Pancreas (tissue), 10 donors: ENCODE measurements around the gene ATN1. TPM values are rescaled to one million over a fixed set of nuclear protein-coding genes. Genes with fewer than 3 reads are reported as not detected.

Experiments used
- ATAC-seq, 4 donors: fragments of 200-7000 bp; cut with Tn5 transposase; one replicate each; pipeline versions ENCODE4 v1.8.0 to v1.9.1; 2020; ENCODE audit warnings: mild to moderate bottlenecking in 4 of 4, moderate library complexity in 4 of 4
- DNase-seq, 6 donors: peaks; one replicate each; pipeline ENCODE4 v3.0.0-alpha.2; 2020
- FAIRE-seq: peaks from 2 replicates; lab custom pipeline; 2012; peaks lifted over from hg19 to GRCh38; lab: Jason Lieb, UNC
- H3K27ac ChIP-seq, 4 donors: fragments of 200-600 bp; sonication (generic); 1 replicate in 3 of 4; 2 replicates in 1 of 4; pipeline versions ENCODE4 v1.5.0 to v1.8.0; 2020
- H3K27me3 ChIP-seq, 4 donors: fragments of 200-600 bp; one replicate each; pipeline ENCODE4 v1.8.0; 2021
- H3K36me3 ChIP-seq, 3 donors: fragments of 200-600 bp; sonication (generic) in 1 of 3; one replicate each; pipeline versions ENCODE4 v1.5.0 to v1.8.0; 2020 to 2021
- H3K4me1 ChIP-seq, 3 donors: fragments of 200-600 bp; one replicate each; pipeline ENCODE4 v1.8.0; 2021
- H3K4me3 ChIP-seq, 4 donors: fragments of 200-600 bp; sonication (generic) in 2 of 4; one replicate each; pipeline versions ENCODE4 v1.5.0 to v1.8.0; 2020 to 2021
- H3K9me3 ChIP-seq, 4 donors: fragments of 200-600 bp; one replicate each; pipeline ENCODE4 v1.8.0; 2021
- CTCF ChIP-seq, 4 donors: fragments of 200-600 bp; sonication (generic) in 3 of 4; IDR thresholded peaks; one replicate each; pipeline versions ENCODE4 v1.5.0 to v1.8.0; 2021; ENCODE audit warnings: antibody characterized with exemption in 4 of 4
- WGBS, 2 donors: extraction: QIAGEN DNeasy Blood & Tissue Kit; methylation state at CpG; one replicate each; pipeline ENCODE4 v1.1.7; 2013; 5-methylcytosine and 5-hydroxymethylcytosine counted together
- intact Hi-C, 3 donors: fragments of 100-400 bp; cut with DNase I; formaldehyde crosslinking; loops; one replicate each; pipeline versions ENCODE4 v1.11.1 to v1.14.2; 2022
- polyA plus RNA-seq, 2 donors: library from polyadenylated mRNA; stranded (reverse); fragments of 200-250 nt; gene quantifications; one replicate each; pipeline ENCODE4 v1.2.3, GENCODE V29; 2013
- total RNA-seq, 6 donors: library from RNA; stranded (reverse); fragmentation: NEBNext Ultra II Directional in 4 of 6; extraction: Animal tissue kit (Norgen Biotek cat#: 25700) in 4 of 6; gene quantifications; one replicate each; pipeline versions ENCODE4 v1.2.1 to v1.2.4, GENCODE V29; 2021 to 2023
- donor health status: healthy with polysubstance abuse.
- donor health status: DM: no; HTN: no; CAD: no; lungs with moderate emphysema.
- donor health status: DM: no; HTN: no; CAD: no.
- donor health status: control.
- donor health status: control.
- donor health status: Bipolar disorder and iron deficiency.
- donor health status: DM: yes; HTN: yes; CAD: no.
- donor health status: DM: no; HTN: no; CAD: no.
- donor health status: DM: no; HTN: no; CAD: no.
- donor health status: DM: yes; HTN: yes; CAD: no.

The ATN1 gene
- total and polyA plus RNA-seq, 8 donors, result 30.9 to 113 (median 39.2) TPM

GRCh38 chr12:6919588-6919987 lies 8.2 kb upstream of the ATN1 start:
- Histone ChIP-seq H3K4me1 (peaks cover 1 to 2% (median 2%) of the 10 kb centered on the region in 3 donors), H3K9me3 (no peaks in the 10 kb centered on the region), H3K27me3 (no peaks in the 10 kb centered on the region), H3K27ac (no peak overlapping the region), H3K4me3 (no peak overlapping the region), H3K36me3 (no peaks in the 10 kb centered on the region)
- ATAC-seq (no peak), FAIRE-seq (no peak), DNase-seq (peak in 2 of 6 donors; percentile 9 to 24)
- 49 to 56% methylated on average over 7 of the region's 7 CpGs for WGBS, 2 donors
- no peak for TF ChIP-seq CTCF (IDR thresholded peaks at IDR 0.05)
- intact Hi-C loops, result no loop called here

GRCh38 chr12:6921539-6921938 lies 6.2 kb upstream of the ATN1 start:
- TF ChIP-seq CTCF (IDR thresholded peaks at IDR 0.05), result no peak
- intact Hi-C loops, result loop anchor here in 1 of 3 donors (10.0 kb wide), 1 partner anchor 173 kb away; the partner anchor contains the start of gene C1R
- Histone ChIP-seq H3K9me3 (no peaks in the 10 kb centered on the region), H3K4me1 (peaks cover 3 to 19% (median 9%) of the 10 kb centered on the region in 3 donors), H3K27me3 (no peaks in the 10 kb centered on the region), H3K27ac (no peak overlapping the region), H3K36me3 (no peaks in the 10 kb centered on the region), H3K4me3 (no peak overlapping the region)
- FAIRE-seq (no peak), ATAC-seq (no peak), DNase-seq (peak in 1 of 6 donors; percentile 6)
- 42 to 49% methylated on average over 7 of the region's 7 CpGs for WGBS, 2 donors

GRCh38 chr12:6921996-6922946 lies 5.5 kb upstream of the ATN1 start:
- DNase-seq, result peak in 1 of 6 donors; percentile 23
- intact Hi-C loops, result loop anchor here in 1 of 3 donors (10.0 kb wide), 1 partner anchor 173 kb away; the partner anchor contains the start of gene C1R
- no peak overlapping the region for H3K27ac ChIP-seq
- WGBS, 2 donors, result 60 to 75% methylated on average over 9 of the region's 9 CpGs
- H3K9me3 ChIP-seq, result no peaks in the 10 kb centered on the region
- no peak for FAIRE-seq
- H3K27me3 ChIP-seq, result no peaks in the 10 kb centered on the region
- H3K36me3 ChIP-seq, result no peaks in the 10 kb centered on the region
- TF ChIP-seq CTCF (IDR thresholded peaks at IDR 0.05), result no peak
- no peak overlapping the region for H3K4me3 ChIP-seq
- no peak for ATAC-seq
- H3K4me1 ChIP-seq, result peaks cover 3 to 24% (median 9%) of the 10 kb centered on the region in 3 donors

GRCh38 chr12:6923003-6923732 lies 4.6 kb upstream of the ATN1 start:
- H3K36me3 ChIP-seq, result no peaks in the 10 kb centered on the region
- no peak overlapping the region for H3K4me3 ChIP-seq
- intact Hi-C loops, result loop anchor here in 1 of 3 donors (10.0 kb wide), 1 partner anchor 172 kb away; the partner anchor contains the start of gene C1R
- H3K9me3 ChIP-seq, result no peaks in the 10 kb centered on the region
- 56 to 65% methylated on average over 10 of the region's 10 CpGs for WGBS, 2 donors
- peaks cover 3 to 24% (median 9%) of the 10 kb centered on the region in 3 donors for H3K4me1 ChIP-seq
- H3K27me3 ChIP-seq, result no peaks in the 10 kb centered on the region
- TF ChIP-seq CTCF (IDR thresholded peaks at IDR 0.05), result no peak
- ATAC-seq (no peak), FAIRE-seq (no peak), DNase-seq (peak in 1 of 6 donors; percentile 10)
- no peak overlapping the region for H3K27ac ChIP-seq
